K562 (cell line): ENCODE measurements around the gene ULK2. TPM values are rescaled to one million over a fixed set of nuclear protein-coding genes. Genes with fewer than 3 reads are reported as not detected.

ENCODE experiments used
- ATAC-seq: fragments of 200-7000 bp; cut with Tn5 transposase; 3 replicates; pipeline ENCODE4 v1.9.1; 2020; ENCODE audit warnings: moderate library complexity
- BruUV-seq: library from RNA; stranded (reverse); fragments of 400-500 nt; replicated peaks from 2 replicates; lab custom pipeline; 2021; lab: Mats Ljungman, UMichigan
- CTCF ChIA-PET: fragments of 300-600 bp; formaldehyde crosslinking; extraction: SDS; loops from one replicate; lab custom pipeline; 2021; ENCODE audit warnings: low intra/inter-chr PET ratio; lab: Yijun Ruan, JAX
- POLR2A ChIA-PET: fragments of 300-600, 350-650 bp; sonication (Branson Sonifier 250); formaldehyde crosslinking; extraction: SDS; loops from one replicate; lab custom pipeline; 2021; ENCODE audit warnings: antibody characterized with exemption, inconsistent platforms; lab: Yijun Ruan, JAX
- DNase-seq, 4 experiments: peaks; one replicate each; pipeline versions ENCODE4 v3.0.0 to v3.0.0-alpha.2; 2011 to 2018; ENCODE audit warnings: low spot score in 3 of 4, mixed read lengths in 3 of 4; ENCODE audit errors: extremely low read depth in 1 of 4
- FAIRE-seq: peaks from 2 replicates; lab custom pipeline; 2011; peaks lifted over from hg19 to GRCh38; lab: Jason Lieb, UNC
- H2AFZ ChIP-seq: 2 replicates; pipeline ENCODE4 v1.6.0; 2011; ENCODE audit warnings: low read depth, low read length, control low read depth, inconsistent platforms
- H3K27ac ChIP-seq: fragments of 200-600 bp; 3 replicates; pipeline ENCODE4 v1.8.0; 2011; ENCODE audit warnings: low read depth, mild to moderate bottlenecking, control low read depth, inconsistent platforms, low read length, moderate library complexity, mixed read lengths; ENCODE audit errors: extremely low read depth
- H3K27me3 ChIP-seq, 2 experiments: fragments of 300-600 bp in 1 of 2; 2 replicates in 1 of 2; 3 replicates in 1 of 2; pipeline versions ENCODE4 v1.6.0 to v1.8.0; 2011; ENCODE audit warnings: inconsistent platforms in 2 of 2, low read length in 2 of 2, mild to moderate bottlenecking in 1 of 2, mixed read lengths in 1 of 2, moderate library complexity in 1 of 2; ENCODE audit not compliant: control insufficient read depth in 2 of 2, insufficient read depth in 2 of 2
- H3K36me3 ChIP-seq: fragments of 300-600 bp; 3 replicates; pipeline ENCODE4 v1.8.0; 2011; ENCODE audit warnings: mild to moderate bottlenecking, low read length, inconsistent platforms; ENCODE audit not compliant: control insufficient read depth, insufficient read depth
- H3K4me1 ChIP-seq, 2 experiments: fragments of 200-600 bp in 1 of 2; replicated peaks in 1 of 2; 2 replicates in 1 of 2; 3 replicates in 1 of 2; pipeline versions ENCODE4 v1.5.1 to v1.8.0; 2011; ENCODE audit warnings: inconsistent platforms in 2 of 2, low read length in 2 of 2, mild to moderate bottlenecking in 1 of 2, mixed read lengths in 1 of 2, moderate library complexity in 1 of 2; ENCODE audit not compliant: control insufficient read depth in 2 of 2, insufficient read depth in 2 of 2
- H3K4me2 ChIP-seq: 2 replicates; pipeline ENCODE4 v1.6.1; 2011; ENCODE audit warnings: low read length, control low read depth, inconsistent platforms, mixed read lengths; ENCODE audit not compliant: insufficient read depth
- H3K4me3 ChIP-seq: fragments of 200-600 bp; sonication (generic), shearing (Covaris generic); 2 replicates; pipeline ENCODE4 v1.5.1; 2016; ENCODE audit warnings: control low read depth, inconsistent platforms
- H3K79me2 ChIP-seq: fragments of 200-600 bp; 3 replicates; pipeline ENCODE4 v1.8.0; 2011; ENCODE audit warnings: low read length, inconsistent platforms; ENCODE audit not compliant: control insufficient read depth, insufficient read depth
- H3K9ac ChIP-seq, 2 experiments: 2 replicates each; pipeline versions ENCODE4 v1.6.0 to v1.6.1; 2011; ENCODE audit warnings: low read depth in 2 of 2, low read length in 2 of 2, control low read depth in 1 of 2, inconsistent platforms in 1 of 2, mild to moderate bottlenecking in 1 of 2, mixed read lengths in 1 of 2; ENCODE audit not compliant: insufficient read depth in 1 of 2
- H3K9me1 ChIP-seq: one replicate; pipeline ENCODE4 v1.6.0; 2011; ENCODE audit warnings: inconsistent platforms, mild to moderate bottlenecking, low read length, moderate library complexity; ENCODE audit not compliant: control insufficient read depth, insufficient read depth
- H3K9me3 ChIP-seq: replicated peaks from 2 replicates; pipeline ENCODE4 v1.5.1; 2011; ENCODE audit warnings: low read depth, low read length, inconsistent platforms; ENCODE audit not compliant: control insufficient read depth, insufficient read depth
- H4K20me1 ChIP-seq: replicated peaks from 2 replicates; pipeline ENCODE4 v1.6.1; 2011; ENCODE audit warnings: low read length, inconsistent platforms, mixed read lengths; ENCODE audit not compliant: control insufficient read depth, insufficient read depth
- CSDE1 ChIP-seq, 2 experiments: fragments of 450-650 bp; IDR thresholded peaks; 2 replicates each; pipeline ENCODE4 v1.6.1; 2016; ENCODE audit warnings: mild to moderate bottlenecking in 1 of 2
- FOXP4 ChIP-seq: sonication (generic); formaldehyde crosslinking; IDR thresholded peaks from 2 replicates; pipeline ENCODE4 v1.8.0; 2022; ENCODE audit warnings: mild to moderate bottlenecking, missing genetic modification reagents, borderline replicate concordance
- GTF2B ChIP-seq: IDR thresholded peaks from 2 replicates; pipeline ENCODE4 v1.6.1; 2011; ENCODE audit not compliant: insufficient read length; ENCODE audit errors: extremely low read depth
- NCOA2 ChIP-seq, 2 experiments: fragments of 450-650 bp; IDR thresholded peaks; 2 replicates each; pipeline ENCODE4 v1.6.1; 2018; ENCODE audit warnings: mild to moderate bottlenecking in 2 of 2, moderate library complexity in 1 of 2; ENCODE audit not compliant: partially characterized antibody in 2 of 2
- NR2C2 ChIP-seq, 2 experiments: fragments of 200-800 bp in 1 of 2; sonication (Bioruptor generic) in 1 of 2; sonication (generic) in 1 of 2; formaldehyde crosslinking in 1 of 2; IDR thresholded peaks; 2 replicates each; pipeline versions ENCODE4 v1.6.1 to v1.8.0; 2016 to 2022; ENCODE audit warnings: mild to moderate bottlenecking in 1 of 2, missing compliant biosample characterization in 1 of 2, missing genetic modification characterization in 1 of 2, missing genetic modification reagents in 1 of 2
- SP2 ChIP-seq: IDR thresholded peaks from 2 replicates; pipeline ENCODE4 v1.6.1; 2011; ENCODE audit warnings: mild to moderate bottlenecking, low read depth, low read length, moderate library complexity; ENCODE audit not compliant: poor library complexity, severe bottlenecking; ENCODE audit errors: extremely low read depth
- SRF ChIP-seq, 2 experiments: fragments of 250-450, 450-650 bp in 1 of 2; sonication (Bioruptor Pico) in 1 of 2; sonication (generic) in 1 of 2; formaldehyde crosslinking; IDR thresholded peaks; 2 replicates each; pipeline versions ENCODE4 v1.5.0 to v1.5.1; 2020 to 2022; ENCODE audit warnings: mild to moderate bottlenecking in 1 of 2, missing genetic modification reagents in 1 of 2
- ZNF184 ChIP-seq: sonication (generic); formaldehyde crosslinking; IDR thresholded peaks from 2 replicates; pipeline ENCODE4 v1.5.0; 2020; ENCODE audit warnings: missing genetic modification reagents
- WGBS: fragments of 100-300 bp; shearing (Covaris generic); methylation state at CpG from one replicate; pipeline ENCODE4 v1.1.6; 2016; ENCODE audit warnings: low coverage, mixed read lengths; ENCODE audit not compliant: insufficient coverage; ENCODE audit errors: missing lambda C conversion rate; 5-methylcytosine and 5-hydroxymethylcytosine counted together
- in situ Hi-C: fragments of 300-500 bp; cut with MboI; formaldehyde crosslinking; loops from 4 replicates; pipeline ENCODE4 v1.15.0; 2018; ENCODE audit warnings: inconsistent platforms, mixed read lengths
- intact Hi-C: fragments of 100-400 bp; cut with micrococcal nuclease; formaldehyde crosslinking; loops from 2 replicates; pipeline ENCODE4 v1.14.2; 2022
- polyA plus RNA-seq, 8 experiments: library from polyadenylated mRNA; depleted of rRNA in 4 of 8; stranded (reverse) in 5 of 8; unstranded in 3 of 8; fragments of >200 nt; fragmentation: Nextera tagmentation in 2 of 8; fragmentation: Illumina TruSeq in 1 of 8; extraction: Ambion mirVana in 2 of 8; extraction: Trizol in 1 of 8; gene quantifications; 2 replicates each; pipeline versions ENCODE4 v1.2.1 to v1.2.3, GENCODE V29; 2011 to 2014; ENCODE audit warnings: inconsistent platforms in 1 of 8, missing spikeins in 1 of 8
- total RNA-seq, 7 experiments: library from RNA; depleted of rRNA in 6 of 7; stranded (reverse); fragments of >200 nt in 6 of 7; fragmentation: Illumina TruSeq in 2 of 7; extraction: Trizol in 2 of 7; gene quantifications; 2 replicates each; pipeline versions ENCODE4 v1.2.1 to v1.2.3, GENCODE V29; 2011 to 2021; ENCODE audit warnings: low replicate concordance in 1 of 7

Gene ULK2
- total and polyA plus RNA-seq, 9 of the 15 experiments (the other 6 are each of a cell fraction or from before 2014, with no cell fraction given) = 0.01 to 0.18 (median 0.07) TPM; not detected in 5

- DNase-seq = no peak
- Histone ChIP-seq H3K36me3 (no peaks in the 10 kb centered on the region), H3K79me2 (no peaks in the 10 kb centered on the region), H3K9me1 (no peaks in the 10 kb centered on the region), H3K9ac (no peak overlapping the region), H3K9me3 (no peaks in the 10 kb centered on the region), H3K4me1 (no peaks in the 10 kb centered on the region; a peak in 1 of 5 replicates), H4K20me1 (no peaks in the 10 kb centered on the region), H3K27me3 (peaks cover 3 to 16% of the 10 kb centered on the region in 2 experiments; a peak in 3 of 5 replicates), H3K4me3 (no peak overlapping the region), H3K27ac (no peak overlapping the region), H3K4me2 (no peak overlapping the region), H2AFZ (no peak overlapping the region)
- ChIA-PET CTCF (no interaction called here), POLR2A (no interaction called here)
- intact Hi-C loops = no loop called here
- BruUV-seq = no TSS peak
- ATAC-seq = no peak
- no peak for TF ChIP-seq NR2C2 (CRISPR knock-in tag; IDR thresholded peaks at IDR 0.05)
- TF ChIP-seq NR2C2 (tag; IDR thresholded peaks at IDR 0.05) = no peak
- no peak for TF ChIP-seq NCOA2 (IDR thresholded peaks at IDR 0.05; ENCODE audit: partially characterized antibody in 2 of 2)
- no peak for TF ChIP-seq CSDE1 (IDR thresholded peaks at IDR 0.05)
- no peak for TF ChIP-seq GTF2B
- no peak for TF ChIP-seq FOXP4
- TF ChIP-seq ZNF184 (CRISPR knock-in tag) = no peak
- TF ChIP-seq SP2 = no peak
- TF ChIP-seq SRF (CRISPR knock-in tag; IDR thresholded peaks at IDR 0.05) = no peak
- WGBS = 2% methylated on average over 10 of the region's 11 CpGs
- no peak for FAIRE-seq
- in situ Hi-C loops = no loop called here
These were observed 136.1 kb downstream of the ULK2 start for GRCh38 chr17:19731626-19732025.
